Naive B cell (primary cell): Measurements from ENCODE around the gene ADGRL3. TPM values are rescaled to one million over a fixed set of nuclear protein-coding genes. Genes with fewer than 3 reads are reported as not detected.

Experiments
- ATAC-seq, 2 donors: fragments of 150-1000 bp; cut with Tn5 transposase; 2 replicates each; pipeline ENCODE4 v1.10.0; 2021; ENCODE audit warnings: low read depth in 2 of 2, mild to moderate bottlenecking in 2 of 2, moderate library complexity in 2 of 2
- DNase-seq: peaks from one replicate; pipeline ENCODE4 v3.0.0; 2022
- H3K27ac Mint-ChIP-seq, 6 donors: one replicate each; pipeline ENCODE4 v1.8.0; 2020 to 2022; ENCODE audit warnings: mild to moderate bottlenecking in 6 of 6, mixed read lengths in 6 of 6, moderate library complexity in 5 of 6, inconsistent platforms in 2 of 6
- H3K27me3 Mint-ChIP-seq, 3 donors: one replicate each; pipeline ENCODE4 v1.8.0; 2021 to 2022; ENCODE audit warnings: mixed read lengths in 3 of 3, mild to moderate bottlenecking in 1 of 3
- H3K36me3 Mint-ChIP-seq, 2 donors: one replicate each; pipeline ENCODE4 v1.8.0; 2020 to 2022; ENCODE audit warnings: mixed read lengths in 2 of 2, inconsistent platforms in 1 of 2, mild to moderate bottlenecking in 1 of 2
- H3K4me1 Mint-ChIP-seq, 3 donors: one replicate each; pipeline ENCODE4 v1.8.0; 2020 to 2022; ENCODE audit warnings: mixed read lengths in 3 of 3, inconsistent platforms in 1 of 3, mild to moderate bottlenecking in 1 of 3, moderate library complexity in 1 of 3
- H3K4me3 Mint-ChIP-seq, 8 donors: one replicate each; pipeline ENCODE4 v1.8.0; 2020 to 2022; ENCODE audit warnings: mild to moderate bottlenecking in 8 of 8, mixed read lengths in 8 of 8, moderate library complexity in 8 of 8, inconsistent platforms in 2 of 8
- H3K9me3 Mint-ChIP-seq, 7 donors: one replicate each; pipeline ENCODE4 v1.8.0; 2020 to 2022; ENCODE audit warnings: mixed read lengths in 7 of 7, mild to moderate bottlenecking in 5 of 7, inconsistent platforms in 2 of 7, moderate library complexity in 1 of 7
- polyA plus RNA-seq, 6 donors: library from polyadenylated mRNA; unstranded; fragments of 300-500 nt; fragmentation: Illumina TruSeq; gene quantifications; one replicate each; pipeline ENCODE4 v1.2.3, GENCODE V29; 2021; ENCODE audit warnings: low read depth in 6 of 6

The ADGRL3 gene
- polyA plus RNA-seq, 6 donors from 2014 or later, result not detected

DNA sequence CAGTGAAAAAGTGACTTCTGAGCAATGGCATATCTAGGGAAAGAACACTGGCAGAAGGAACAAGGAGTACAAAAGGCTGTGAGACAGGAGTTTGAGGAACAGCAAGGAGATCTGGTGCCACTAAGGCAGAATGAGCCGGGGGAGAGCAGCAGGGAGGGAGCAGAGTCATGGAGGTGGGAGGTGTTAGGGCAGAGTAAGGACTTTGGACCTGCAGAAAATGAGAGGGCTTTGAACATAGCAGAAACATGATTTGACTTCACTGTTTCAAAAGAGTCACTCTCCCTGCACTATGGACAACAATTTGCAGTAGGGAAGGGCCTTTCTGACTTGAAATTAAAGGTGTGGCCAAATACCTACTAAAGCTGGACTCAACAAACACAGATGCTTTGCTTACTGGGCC lies 356.2 kb downstream of the ADGRL3 start:
- ATAC-seq, result no peak
- Mint-ChIP-seq H3K9me3 (peaks cover 0 to 4% (median 0%) of the 10 kb centered on the region in 7 donors), H3K36me3 (no peaks in the 10 kb centered on the region), H3K27ac (no peak overlapping the region), H3K4me3 (no peak overlapping the region), H3K4me1 (no peaks in the 10 kb centered on the region), H3K27me3 (no peaks in the 10 kb centered on the region)
- no peak for DNase-seq

DNA sequence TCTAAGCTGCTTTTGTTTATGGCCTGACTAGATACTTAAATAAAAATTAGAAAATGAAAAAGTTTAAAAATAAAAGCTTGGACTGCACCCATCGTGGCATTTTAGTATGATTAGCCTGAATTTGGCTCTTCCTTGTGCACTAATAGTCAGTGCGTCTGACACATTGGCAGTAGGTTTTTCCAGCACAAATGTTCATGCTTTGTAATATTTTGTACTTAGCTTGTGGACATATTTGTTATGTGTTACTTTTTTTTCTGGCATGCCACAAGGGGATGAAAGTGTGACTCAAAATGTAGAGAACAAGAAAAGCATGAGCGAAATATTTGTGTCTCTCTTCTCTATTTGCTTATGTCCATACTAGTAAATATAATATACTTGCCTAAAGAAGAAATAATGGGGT lies 359.3 kb downstream of the ADGRL3 start:
- DNase-seq (no peak), ATAC-seq (no peak)
- no peaks in the 10 kb centered on the region for H3K4me1 Mint-ChIP-seq
- no peaks in the 10 kb centered on the region for H3K36me3 Mint-ChIP-seq
- H3K4me3 Mint-ChIP-seq, result no peak overlapping the region
- no peak overlapping the region for H3K27ac Mint-ChIP-seq
- peaks cover 0 to 8% (median 4%) of the 10 kb centered on the region in 7 donors for H3K9me3 Mint-ChIP-seq
- H3K27me3 Mint-ChIP-seq, result no peaks in the 10 kb centered on the region

DNA sequence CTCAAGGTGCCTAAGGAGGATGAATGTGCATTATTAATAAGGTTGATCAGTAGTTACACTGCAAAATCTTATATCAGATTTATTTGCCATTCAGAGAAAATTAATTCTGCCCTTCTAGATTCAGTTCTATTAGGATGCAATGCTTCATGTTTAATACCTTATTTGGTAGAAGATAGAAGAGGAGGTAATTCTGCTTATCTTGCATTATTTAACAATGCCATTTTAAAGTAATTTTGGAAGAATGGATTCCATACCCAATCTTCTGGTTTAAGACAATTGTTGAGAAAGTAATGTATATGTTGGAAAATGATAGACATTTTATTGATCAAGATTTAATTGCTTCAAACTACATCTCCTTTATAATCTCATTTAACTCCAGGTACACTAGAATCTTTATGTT lies 360.9 kb downstream of the ADGRL3 start:
- Mint-ChIP-seq H3K27me3 (no peaks in the 10 kb centered on the region), H3K36me3 (no peaks in the 10 kb centered on the region)

DNA sequence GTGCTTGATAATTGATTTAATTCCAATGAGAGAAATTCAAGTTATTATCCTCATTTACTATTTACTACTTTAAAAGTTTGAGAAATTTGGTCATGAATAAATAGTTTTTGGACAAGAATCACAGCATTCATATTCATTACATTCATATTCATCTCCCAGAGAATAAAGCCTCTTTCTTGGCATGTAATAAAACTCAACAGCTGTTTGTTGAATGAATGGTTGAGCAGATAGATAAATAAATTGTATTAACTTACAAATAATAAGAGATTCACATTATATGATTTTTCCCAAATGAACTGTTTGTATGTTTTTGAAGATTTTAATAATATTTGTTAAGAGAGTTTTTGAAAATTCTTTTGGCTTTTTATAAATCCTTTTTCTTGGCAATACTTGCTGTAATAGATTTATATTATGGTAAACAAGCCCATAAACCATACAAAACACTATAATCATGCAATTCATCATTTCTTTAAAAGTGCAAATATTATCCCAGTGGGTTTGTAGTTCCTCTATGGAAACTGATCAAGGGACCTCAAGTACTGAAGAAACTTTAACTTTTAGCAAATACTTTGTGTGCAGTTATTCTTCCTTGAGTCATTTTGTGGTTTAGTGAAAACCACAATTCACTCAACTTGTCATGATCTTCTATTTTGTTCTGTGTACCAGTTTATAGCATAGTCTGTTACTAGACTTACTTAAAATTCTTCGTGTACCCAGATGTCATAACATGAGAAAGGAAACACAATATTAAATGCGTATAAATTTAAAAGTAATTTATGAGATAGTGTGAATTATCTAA lies 371.8 kb downstream of the ADGRL3 start:
- ATAC-seq, result no peak
- no peaks in the 10 kb centered on the region for H3K27me3 Mint-ChIP-seq
- H3K27ac Mint-ChIP-seq, result no peak overlapping the region
- H3K9me3 Mint-ChIP-seq, result peaks cover 0 to 2% (median 0%) of the 10 kb centered on the region in 7 donors
- no peaks in the 10 kb centered on the region for H3K36me3 Mint-ChIP-seq
- no peak overlapping the region for H3K4me3 Mint-ChIP-seq
- DNase-seq, result no peak
- no peaks in the 10 kb centered on the region for H3K4me1 Mint-ChIP-seq

More for the DNA sequence above, 360.9 kb downstream of the ADGRL3 start:
- Mint-ChIP-seq H3K4me1 (no peaks in the 10 kb centered on the region), H3K4me3 (no peak overlapping the region), H3K27ac (no peak overlapping the region), H3K9me3 (peaks cover 0 to 9% (median 5%) of the 10 kb centered on the region in 7 donors)
- ATAC-seq (no peak), DNase-seq (no peak)

DNA sequence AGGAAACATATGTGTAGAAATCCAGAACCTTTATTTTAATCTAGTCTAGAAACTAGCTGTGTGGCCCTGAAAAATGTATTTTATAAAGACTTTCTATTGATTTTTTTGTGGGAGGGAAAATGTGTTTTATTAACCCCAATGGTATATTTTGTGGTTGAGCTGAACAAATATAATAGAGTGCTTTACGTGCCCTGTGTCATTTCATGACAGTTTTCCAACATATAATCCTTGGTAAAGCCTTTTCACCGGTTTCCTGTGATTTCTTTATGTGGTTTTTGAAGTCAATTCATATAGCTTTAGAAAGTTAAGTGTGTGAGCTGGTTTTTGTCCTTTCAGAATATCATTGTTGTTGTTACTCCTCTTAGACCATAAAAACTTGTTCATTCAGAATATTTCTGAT lies 375.7 kb downstream of the ADGRL3 start:
- no peak overlapping the region for H3K4me3 Mint-ChIP-seq
- no peaks in the 10 kb centered on the region for H3K36me3 Mint-ChIP-seq
- DNase-seq (no peak), ATAC-seq (no peak)
- no peaks in the 10 kb centered on the region for H3K27me3 Mint-ChIP-seq
- H3K4me1 Mint-ChIP-seq, result no peaks in the 10 kb centered on the region
- H3K9me3 Mint-ChIP-seq, result peaks cover 0 to 8% (median 0%) of the 10 kb centered on the region in 7 donors
- no peak overlapping the region for H3K27ac Mint-ChIP-seq

DNA sequence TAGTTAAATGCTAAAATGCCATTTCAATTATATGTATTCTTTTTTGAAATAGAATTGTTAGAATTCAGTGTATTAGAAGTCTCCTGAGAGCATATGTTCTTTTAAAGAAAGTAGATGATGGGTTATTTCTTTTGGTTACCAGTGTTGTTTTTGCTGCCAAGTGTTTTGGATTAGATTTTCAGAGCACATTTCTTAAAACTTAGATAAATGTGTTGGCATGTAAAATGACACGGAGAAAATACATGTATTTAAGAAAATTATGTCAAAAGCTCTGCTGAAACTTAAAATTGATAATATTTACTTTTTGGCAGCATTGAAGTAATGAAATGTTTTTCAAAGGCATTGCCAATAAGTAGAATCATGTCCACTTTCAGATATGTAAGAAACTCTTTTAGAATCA lies 379.7 kb downstream of the ADGRL3 start:
- Mint-ChIP-seq H3K9me3 (peaks cover 0 to 14% (median 0%) of the 10 kb centered on the region in 7 donors), H3K27me3 (no peaks in the 10 kb centered on the region), H3K4me3 (no peak overlapping the region), H3K27ac (no peak overlapping the region), H3K36me3 (no peaks in the 10 kb centered on the region), H3K4me1 (no peaks in the 10 kb centered on the region)
- DNase-seq (no peak), ATAC-seq (no peak)

DNA sequence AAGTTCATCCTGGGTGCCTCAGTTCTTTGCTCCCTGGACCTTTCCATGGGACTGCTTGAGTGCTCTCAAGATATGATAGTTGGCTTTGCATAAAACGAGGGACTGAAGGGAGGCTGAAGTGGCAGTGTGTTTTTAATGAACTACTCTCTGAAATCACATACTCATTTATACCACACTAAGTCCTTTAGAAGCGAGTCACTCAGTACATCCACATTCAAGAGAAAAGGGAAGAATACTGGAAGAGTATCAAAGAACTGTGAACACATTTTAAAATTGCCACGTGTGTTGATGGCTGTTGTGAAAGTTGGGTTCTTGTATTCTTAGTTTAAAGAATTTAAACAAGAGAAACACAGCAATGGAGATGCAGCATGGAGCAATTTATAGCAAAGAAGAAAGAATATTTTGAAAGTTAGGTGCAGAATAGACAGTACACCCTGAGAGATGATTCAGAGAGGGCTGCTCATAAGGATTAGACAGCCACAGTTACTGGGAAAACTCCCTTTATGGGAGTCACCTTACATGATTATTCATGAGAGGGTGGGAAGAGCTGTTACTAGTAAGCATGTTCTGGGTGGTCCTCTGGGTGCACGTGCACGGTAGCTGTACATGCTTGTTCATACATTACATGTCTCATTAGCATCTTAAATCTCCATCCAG lies 380.7 kb downstream of the ADGRL3 start:
- no peak for DNase-seq

DNA sequence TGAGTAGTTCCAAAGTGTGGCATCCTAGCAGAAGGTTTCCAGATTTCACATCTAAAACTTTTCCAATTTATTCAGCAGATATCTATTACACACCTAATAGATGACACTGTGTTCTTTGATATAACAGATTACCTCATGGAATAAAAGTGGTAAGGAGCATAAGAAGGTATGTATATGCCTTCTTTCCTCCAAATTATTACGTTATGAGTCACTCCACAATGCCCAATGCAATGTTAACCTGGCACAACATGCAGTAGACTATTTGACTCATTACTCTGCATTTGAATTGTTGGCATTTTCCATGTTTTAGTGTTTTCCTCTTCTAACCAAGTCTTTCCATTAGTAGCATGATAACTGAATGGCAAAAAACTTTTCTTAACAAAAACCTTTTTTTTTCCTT lies 383.6 kb downstream of the ADGRL3 start:
- H3K4me3 Mint-ChIP-seq, result no peak overlapping the region

More for the DNA sequence above, 380.7 kb downstream of the ADGRL3 start:
- Mint-ChIP-seq H3K9me3 (peaks cover 0 to 14% (median 0%) of the 10 kb centered on the region in 7 donors), H3K27me3 (no peaks in the 10 kb centered on the region), H3K4me3 (no peak overlapping the region), H3K27ac (no peak overlapping the region), H3K36me3 (no peaks in the 10 kb centered on the region), H3K4me1 (no peaks in the 10 kb centered on the region)
- no peak for ATAC-seq

DNA sequence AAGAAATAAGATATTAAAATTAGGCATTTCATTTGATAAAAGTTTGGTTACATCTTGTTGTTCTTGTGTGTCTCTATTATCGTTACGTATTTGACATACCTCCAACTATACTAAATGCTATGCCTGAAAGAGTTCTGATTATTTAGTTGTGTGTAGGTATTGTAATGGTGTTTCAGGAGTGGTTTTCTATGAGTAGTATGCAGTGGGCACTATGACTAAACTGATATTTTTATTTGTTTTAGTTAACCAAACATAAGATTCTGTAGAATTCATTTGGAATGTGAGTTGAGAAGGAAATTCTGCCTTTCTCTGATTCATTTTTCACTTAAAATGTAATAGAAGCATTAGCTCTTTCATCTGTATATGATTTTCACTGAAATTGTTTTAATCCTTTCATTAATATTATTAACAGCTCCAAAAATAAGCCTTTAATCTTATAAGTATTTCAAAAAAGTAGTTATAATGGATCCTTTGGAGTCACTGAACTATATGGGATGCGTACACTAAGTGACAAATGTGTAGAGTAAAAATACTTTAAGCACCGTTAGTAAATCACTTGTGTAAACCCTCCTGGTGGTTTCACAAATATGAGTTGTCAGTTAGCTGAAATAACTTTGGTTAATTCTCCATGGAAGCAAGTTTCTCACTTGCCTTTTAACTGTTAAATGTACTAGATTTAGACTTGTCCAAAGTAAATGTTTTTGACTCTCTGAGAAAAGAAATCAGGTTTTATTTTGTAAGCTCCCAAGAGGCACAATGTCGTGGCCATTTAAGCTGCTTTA lies 388.7 kb downstream of the ADGRL3 start:
- Mint-ChIP-seq H3K36me3 (no peaks in the 10 kb centered on the region), H3K4me1 (no peaks in the 10 kb centered on the region), H3K27me3 (no peaks in the 10 kb centered on the region), H3K9me3 (peaks cover 0 to 3% (median 2%) of the 10 kb centered on the region in 7 donors), H3K27ac (no peak overlapping the region), H3K4me3 (no peak overlapping the region)
- ATAC-seq, result no peak
- no peak for DNase-seq

More for the DNA sequence above, 383.6 kb downstream of the ADGRL3 start:
- no peak for DNase-seq
- Mint-ChIP-seq H3K27ac (no peak overlapping the region), H3K4me1 (no peaks in the 10 kb centered on the region), H3K36me3 (no peaks in the 10 kb centered on the region), H3K27me3 (no peaks in the 10 kb centered on the region), H3K9me3 (peaks cover 0 to 13% (median 0%) of the 10 kb centered on the region in 7 donors)
- ATAC-seq, result no peak

DNA sequence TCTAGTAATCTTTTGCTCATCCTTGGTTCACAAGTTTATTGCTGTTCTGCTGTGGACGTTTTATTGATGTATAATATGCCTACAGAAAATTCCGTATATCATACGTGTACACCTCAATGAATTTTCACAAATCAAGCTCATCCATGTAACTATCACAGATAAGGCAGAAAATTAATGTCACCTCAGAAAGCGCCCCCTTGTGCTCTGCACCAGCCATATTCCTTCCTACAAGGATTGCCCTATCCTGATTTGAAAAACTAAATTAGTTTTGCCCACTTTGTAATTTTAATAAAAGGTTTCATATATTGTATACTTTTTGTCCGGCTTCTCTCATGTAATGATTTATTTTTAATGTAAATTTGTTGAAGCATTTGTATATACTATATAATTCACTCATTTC lies 390.8 kb downstream of the ADGRL3 start:
- Mint-ChIP-seq H3K27me3 (no peaks in the 10 kb centered on the region), H3K4me1 (no peaks in the 10 kb centered on the region), H3K27ac (no peak overlapping the region), H3K36me3 (no peaks in the 10 kb centered on the region), H3K4me3 (no peak overlapping the region), H3K9me3 (peaks cover 0 to 4% (median 2%) of the 10 kb centered on the region in 7 donors)
- ATAC-seq (no peak), DNase-seq (no peak)

DNA sequence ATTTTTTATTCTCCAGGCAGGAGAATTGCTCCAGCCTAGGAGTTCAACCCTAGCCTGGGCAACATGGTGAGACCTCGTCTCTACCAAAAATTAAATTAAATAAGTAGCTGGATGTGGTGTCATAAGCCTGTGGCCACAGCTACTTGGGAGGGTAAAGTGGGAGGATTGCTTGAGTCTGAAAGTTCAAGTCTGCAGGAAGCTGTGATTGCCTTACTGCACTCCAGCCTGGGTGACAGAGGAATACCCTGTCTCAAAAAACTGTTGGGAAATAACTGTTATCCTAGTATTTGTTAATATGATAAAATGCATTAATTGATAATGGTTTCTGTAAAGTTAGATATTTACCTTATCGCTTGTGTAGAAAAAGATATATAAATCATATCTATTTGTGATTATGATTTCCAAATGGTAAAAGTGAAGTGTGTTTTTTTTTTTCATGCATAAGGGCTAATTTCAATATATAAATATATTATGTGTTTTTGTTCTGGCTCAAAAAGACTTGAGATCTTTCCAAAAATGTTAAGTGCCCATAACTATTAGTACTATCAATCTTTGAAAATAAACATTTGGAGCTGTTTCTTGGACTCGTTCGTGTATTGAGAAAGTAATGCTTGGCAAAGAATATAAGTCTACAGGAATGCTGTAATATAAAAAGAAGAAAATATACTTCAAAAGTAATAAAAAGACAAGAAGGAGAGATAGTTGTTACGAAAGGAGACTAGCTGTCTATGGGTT lies 396.6 kb downstream of the ADGRL3 start:
- H3K4me3 Mint-ChIP-seq, result no peak overlapping the region
- DNase-seq (no peak), ATAC-seq (no peak)
- H3K27me3 Mint-ChIP-seq, result no peaks in the 10 kb centered on the region
- peaks cover 0 to 4% (median 2%) of the 10 kb centered on the region in 7 donors for H3K9me3 Mint-ChIP-seq
- no peak overlapping the region for H3K27ac Mint-ChIP-seq
- no peaks in the 10 kb centered on the region for H3K36me3 Mint-ChIP-seq
- no peaks in the 10 kb centered on the region for H3K4me1 Mint-ChIP-seq

DNA sequence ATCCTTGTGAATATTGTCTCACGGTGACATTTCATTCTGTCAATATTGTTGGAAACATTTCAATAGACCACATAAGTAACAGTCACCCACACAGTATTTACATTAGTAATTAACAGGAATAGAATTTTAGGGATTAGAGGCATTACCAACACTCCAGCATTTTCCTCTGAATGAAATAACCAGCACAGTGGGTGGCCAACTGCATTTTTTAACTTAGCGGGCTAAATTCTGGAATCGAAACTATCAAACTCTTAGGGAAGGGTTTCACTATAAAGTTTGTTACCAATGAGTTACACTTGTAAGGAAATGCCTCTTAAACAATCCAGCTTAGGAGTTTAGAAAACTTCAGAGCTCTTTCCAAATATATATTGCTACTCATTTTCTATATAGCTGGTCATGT lies 403.0 kb downstream of the ADGRL3 start:
- no peaks in the 10 kb centered on the region for H3K4me1 Mint-ChIP-seq

DNA sequence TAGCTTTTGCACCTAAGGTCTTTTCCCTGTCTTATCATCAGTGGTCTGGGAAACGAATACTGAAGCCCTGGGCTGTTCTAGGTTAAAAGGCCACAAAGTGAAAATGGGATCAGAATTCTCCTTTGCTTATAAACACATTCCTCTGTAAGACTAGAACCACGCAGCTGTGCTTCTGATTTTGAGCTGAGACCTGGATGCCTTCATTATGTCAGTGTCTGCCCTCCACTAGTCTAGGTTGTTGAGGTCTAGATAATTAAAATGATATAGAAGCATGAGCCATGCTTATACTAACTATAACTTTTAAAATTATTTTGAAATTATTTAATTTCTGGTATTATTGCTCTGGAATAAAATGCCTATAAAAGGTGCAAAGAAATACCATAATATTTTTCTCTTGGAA lies 403.9 kb downstream of the ADGRL3 start:
- Mint-ChIP-seq H3K36me3 (no peaks in the 10 kb centered on the region), H3K9me3 (peaks cover 0 to 11% (median 4%) of the 10 kb centered on the region in 7 donors), H3K27ac (no peak overlapping the region), H3K4me1 (no peaks in the 10 kb centered on the region), H3K4me3 (no peak overlapping the region), H3K27me3 (no peaks in the 10 kb centered on the region)
- DNase-seq (no peak), ATAC-seq (no peak)

More for the DNA sequence above, 403.0 kb downstream of the ADGRL3 start:
- Mint-ChIP-seq H3K36me3 (no peaks in the 10 kb centered on the region), H3K27me3 (no peaks in the 10 kb centered on the region), H3K4me3 (no peak overlapping the region), H3K27ac (no peak overlapping the region), H3K9me3 (peaks cover 0 to 11% (median 3%) of the 10 kb centered on the region in 7 donors)
- ATAC-seq, result no peak
- DNase-seq, result no peak
